A549 (cell line): ENCODE results near the gene SUSD5.

Experiments
- CTCF ChIP-seq: fragments of >200 bp; sonication (Bioruptor Twin); formaldehyde crosslinking; IDR thresholded peaks from 3 replicates; pipeline ENCODE4 v1.5.1; 2016
- EHF ChIP-seq: fragments of 250-450 bp; sonication (Bioruptor Pico); IDR thresholded peaks from 2 replicates; pipeline ENCODE4 v1.5.0; 2020; ENCODE audit warnings: mild to moderate bottlenecking
- JUN ChIP-seq, 2 experiments: fragments of >200 bp; sonication (Bioruptor Twin); formaldehyde crosslinking; IDR thresholded peaks; 2 replicates in 1 of 2; 3 replicates in 1 of 2; pipeline ENCODE4 v1.6.1; 2016 to 2017
- MAFK ChIP-seq: fragments of 450-650 bp; IDR thresholded peaks from 2 replicates; pipeline ENCODE4 v1.6.1; 2014; ENCODE audit not compliant: partially characterized antibody
- NR3C1 ChIP-seq: fragments of >200 bp; sonication (Bioruptor Twin); formaldehyde crosslinking; IDR thresholded peaks from 3 replicates; pipeline ENCODE4 v1.6.1; 2017
- POLR2A ChIP-seq: IDR thresholded peaks from 2 replicates; pipeline ENCODE4 v1.6.1; 2012; ENCODE audit warnings: mild to moderate bottlenecking, low read length
- RAD21 ChIP-seq, 2 experiments: fragments of >200 bp in 1 of 2; sonication (Bioruptor Twin) in 1 of 2; formaldehyde crosslinking in 1 of 2; IDR thresholded peaks in 1 of 2; conservative IDR thresholded peaks in 1 of 2; 2 replicates in 1 of 2; 3 replicates in 1 of 2; pipeline ENCODE4 v1.6.1; 2012 to 2018; ENCODE audit warnings: inconsistent platforms in 1 of 2
- RFX5 ChIP-seq: fragments of 450-650 bp; IDR thresholded peaks from 2 replicates; pipeline ENCODE4 v1.7.1; 2014; ENCODE audit warnings: antibody characterized with exemption, mild to moderate bottlenecking, moderate library complexity
- ZFP36 ChIP-seq: fragments of 450-650 bp; IDR thresholded peaks from 2 replicates; pipeline ENCODE4 v1.6.1; 2014; ENCODE audit warnings: borderline replicate concordance; ENCODE audit not compliant: partially characterized antibody

GRCh38 chr3:33141006-33141405 is 77.6 kb downstream of the SUSD5 start:
- no peak for TF ChIP-seq EHF
- TF ChIP-seq MAFK = no peak
- no peak for TF ChIP-seq CTCF
- no peak for TF ChIP-seq NR3C1
- TF ChIP-seq POLR2A = no peak
- TF ChIP-seq RFX5 = no peak
- TF ChIP-seq JUN (IDR thresholded peaks at IDR 0.05) = no peak
- TF ChIP-seq RAD21 (conservative IDR thresholded peaks at IDR 0.05 in 1 of 2, IDR thresholded peaks at IDR 0.05 in 1 of 2) = no peak
- no peak for TF ChIP-seq ZFP36
